GM12878 (cell line): Measurements from ENCODE around the gene MCTP2. TPM values are rescaled to one million over a fixed set of nuclear protein-coding genes. Genes with fewer than 3 reads are reported as not detected.

Experiments
- ATAC-seq: fragments of 200-7000 bp; cut with Tn5 transposase; 3 replicates; pipeline ENCODE4 v1.9.1; 2020; ENCODE audit warnings: mild to moderate bottlenecking, moderate library complexity
- BruUV-seq: library from RNA; stranded (reverse); fragments of 400-500 nt; replicated peaks from 2 replicates; lab custom pipeline; 2021; lab: Mats Ljungman, UMichigan
- CTCF ChIA-PET: fragments of 300-600 bp; sonication (Branson Sonifier 250); formaldehyde crosslinking; extraction: SDS; loops from one replicate; lab custom pipeline; 2021; ENCODE audit warnings: inconsistent platforms; lab: Yijun Ruan, JAX
- POLR2A ChIA-PET: fragments of 350-600 bp; formaldehyde crosslinking; extraction: SDS; loops from one replicate; lab custom pipeline; 2021; ENCODE audit warnings: inconsistent platforms; lab: Charles Lee
- RAD21 ChIA-PET: fragments of 300-600 bp; sonication (Branson Sonifier 250); formaldehyde crosslinking; loops from one replicate; lab custom pipeline; 2023; ENCODE audit warnings: antibody characterized with exemption; ENCODE audit not compliant: unreplicated experiment; lab: Charles Lee
- SMC1A ChIA-PET: fragments of 300-600 bp; sonication (Branson Sonifier 250); formaldehyde crosslinking; loops from one replicate; lab custom pipeline; 2023; ENCODE audit not compliant: unreplicated experiment, uncharacterized antibody; lab: Charles Lee
- DNase-seq: peaks from one replicate; pipeline ENCODE4 v3.0.0-alpha.2; 2011; ENCODE audit warnings: low read depth, low spot score
- FAIRE-seq: peaks from 3 replicates; lab custom pipeline; 2011; peaks lifted over from hg19 to GRCh38; lab: Jason Lieb, UNC
- H2AFZ ChIP-seq: 2 replicates; pipeline ENCODE4 v1.6.0; 2011; ENCODE audit warnings: low read depth, low read length, control low read depth; ENCODE audit not compliant: control insufficient read depth
- H3K27ac ChIP-seq: 2 replicates; pipeline ENCODE4 v1.5.1; 2011; ENCODE audit warnings: control low read depth; ENCODE audit not compliant: control insufficient read depth, insufficient read depth
- H3K27me3 ChIP-seq, 2 experiments: replicated peaks in 1 of 2; 2 replicates each; pipeline versions ENCODE4 v1.6.0 to v1.6.1; 2011; ENCODE audit warnings: low read length in 1 of 2; ENCODE audit not compliant: control insufficient read depth in 2 of 2, insufficient read depth in 2 of 2
- H3K36me3 ChIP-seq, 2 experiments: 2 replicates each; pipeline ENCODE4 v1.5.1; 2011; ENCODE audit warnings: low read length in 1 of 2; ENCODE audit not compliant: control insufficient read depth in 2 of 2, insufficient read depth in 2 of 2
- H3K4me1 ChIP-seq: 2 replicates; pipeline ENCODE4 v1.6.1; 2011; ENCODE audit warnings: mild to moderate bottlenecking, low read length, moderate library complexity, mixed read lengths; ENCODE audit not compliant: control insufficient read depth, insufficient read depth
- H3K4me2 ChIP-seq: 2 replicates; pipeline ENCODE4 v1.6.0; 2011; ENCODE audit warnings: control low read depth; ENCODE audit not compliant: control insufficient read depth, insufficient read depth
- H3K4me3 ChIP-seq: fragments of 200-600 bp; sonication (generic); 2 replicates; pipeline ENCODE4 v1.5.1; 2016
- H3K79me2 ChIP-seq: 2 replicates; pipeline ENCODE4 v1.6.0; 2011; ENCODE audit warnings: low read length; ENCODE audit not compliant: control insufficient read depth, insufficient read depth
- H3K9ac ChIP-seq: 2 replicates; pipeline ENCODE4 v1.8.0; 2011; ENCODE audit warnings: low read length, control low read depth, mixed read lengths; ENCODE audit not compliant: control insufficient read depth, insufficient read depth
- H3K9me3 ChIP-seq: replicated peaks from 3 replicates; pipeline ENCODE4 v1.5.1; 2011; ENCODE audit warnings: mild to moderate bottlenecking, low read length; ENCODE audit not compliant: control insufficient read depth, insufficient read depth
- H4K20me1 ChIP-seq: 2 replicates; pipeline ENCODE4 v1.6.0; 2011; ENCODE audit not compliant: control insufficient read depth, insufficient read depth
- CBFB ChIP-seq: IDR thresholded peaks from 2 replicates; pipeline ENCODE4 v1.6.1; 2016; ENCODE audit warnings: antibody characterized with exemption, low read depth
- CTCF ChIP-seq, 3 experiments: IDR thresholded peaks in 2 of 3; conservative IDR thresholded peaks in 1 of 3; 2 replicates each; pipeline ENCODE4 v1.5.1; 2011; ENCODE audit warnings: low read depth in 3 of 3, low read length in 3 of 3, mild to moderate bottlenecking in 3 of 3, control low read depth in 2 of 3, moderate library complexity in 2 of 3, inconsistent platforms in 1 of 3, mixed read lengths in 1 of 3; ENCODE audit not compliant: control insufficient read depth in 2 of 3, insufficient read depth in 1 of 3; ENCODE audit errors: extremely low read depth in 1 of 3
- EGR1 ChIP-seq, 2 experiments: IDR thresholded peaks; 1 replicate in 1 of 2; 2 replicates in 1 of 2; pipeline ENCODE4 v1.6.1; 2011 to 2012; ENCODE audit warnings: low read depth in 2 of 2, low read length in 2 of 2, borderline replicate concordance in 1 of 2, mild to moderate bottlenecking in 1 of 2, moderate library complexity in 1 of 2
- IKZF1 ChIP-seq: fragments of 450-650 bp; conservative IDR thresholded peaks from 2 replicates; pipeline ENCODE4 v1.6.1; 2017; ENCODE audit warnings: antibody characterized with exemption, mild to moderate bottlenecking
- KLF5 ChIP-seq: fragments of 450-650 bp; IDR thresholded peaks from 2 replicates; pipeline ENCODE4 v1.6.1; 2014; ENCODE audit warnings: mild to moderate bottlenecking; ENCODE audit not compliant: partially characterized antibody
- LARP7 ChIP-seq: fragments of 450-650 bp; IDR thresholded peaks from 2 replicates; pipeline ENCODE4 v1.6.1; 2017; ENCODE audit warnings: mild to moderate bottlenecking
- MYB ChIP-seq: fragments of 150-350 bp; IDR thresholded peaks from 2 replicates; pipeline ENCODE4 v1.6.1; 2014; ENCODE audit warnings: mild to moderate bottlenecking, low read depth, low read length, borderline replicate concordance
- NFYA ChIP-seq: IDR thresholded peaks from 2 replicates; pipeline ENCODE4 v1.6.1; 2011; ENCODE audit warnings: low read depth, mild to moderate bottlenecking, low read length, improper control_type of control experiment, borderline replicate concordance
- NFYB ChIP-seq: IDR thresholded peaks from 2 replicates; pipeline ENCODE4 v1.6.1; 2011; ENCODE audit warnings: low read depth, mild to moderate bottlenecking, low read length, improper control_type of control experiment, moderate library complexity; ENCODE audit not compliant: insufficient read depth
- RB1 ChIP-seq: fragments of 450-650 bp; formaldehyde crosslinking; IDR thresholded peaks from 2 replicates; pipeline ENCODE4 v1.6.1; 2017; ENCODE audit warnings: mild to moderate bottlenecking, borderline replicate concordance
- ZNF622 ChIP-seq: fragments of 450-650 bp; IDR thresholded peaks from 2 replicates; pipeline ENCODE4 v1.6.1; 2017; ENCODE audit warnings: mild to moderate bottlenecking, inconsistent platforms
- WGBS: methylation state at CpG from one replicate; pipeline ENCODE4 v1.1.6; 2016; ENCODE audit warnings: low lambda C conversion rate; ENCODE audit not compliant: insufficient replicate concordance, insufficient coverage; ENCODE audit errors: missing lambda C conversion rate; 5-methylcytosine and 5-hydroxymethylcytosine counted together
- in situ Hi-C: fragments of 300-500 bp; cut with MboI; formaldehyde crosslinking; loops from 9 replicates; pipeline ENCODE4 v1.14.3; 2018; ENCODE audit warnings: mixed read lengths
- intact Hi-C: fragments of 100-400 bp; cut with micrococcal nuclease; formaldehyde crosslinking; loops from one replicate; pipeline ENCODE4 v1.14.2; 2022; ENCODE audit not compliant: unreplicated experiment
- polyA plus RNA-seq, 11 experiments: library from polyadenylated mRNA; depleted of rRNA in 4 of 11; unstranded in 6 of 11; stranded (reverse) in 5 of 11; fragments of >200 nt; fragmentation: Nextera tagmentation in 4 of 11; fragmentation: Illumina TruSeq in 1 of 11; extraction: Ambion mirVana in 4 of 11; extraction: Trizol in 1 of 11; gene quantifications; 1 replicate in 1 of 11; 2 replicates in 10 of 11; pipeline versions ENCODE4 v1.2.1 to v1.2.3, GENCODE V29; 2011 to 2016; ENCODE audit warnings: inconsistent platforms in 2 of 11, missing spikeins in 2 of 11, low read depth in 1 of 11
- total RNA-seq, 4 experiments: library from RNA; depleted of rRNA in 3 of 4; stranded (reverse); fragments of >200 nt in 3 of 4; fragmentation: Illumina TruSeq in 1 of 4; extraction: Trizol in 1 of 4; gene quantifications; 2 replicates each; pipeline versions ENCODE4 v1.2.1 to v1.2.3, GENCODE V29; 2013 to 2021
- TF ChIP-seq, protein P1 (sequence below): fragments of 450-650 bp; IDR thresholded peaks from 2 replicates; pipeline ENCODE4 v1.6.1; 2017; ENCODE audit warnings: antibody characterized with exemption, mild to moderate bottlenecking, moderate library complexity
- TF ChIP-seq, protein P2 (sequence below): IDR thresholded peaks from 2 replicates; pipeline ENCODE4 v1.6.1; 2011; ENCODE audit warnings: low read depth, mild to moderate bottlenecking, low read length, moderate library complexity, borderline replicate concordance; ENCODE audit errors: extremely low read depth
- TF ChIP-seq, protein P3 (sequence below): IDR thresholded peaks from 2 replicates; pipeline ENCODE4 v1.6.1; 2011; ENCODE audit warnings: low read depth, low read length, improper control_type of control experiment, borderline replicate concordance

The MCTP2 gene
- total and polyA plus RNA-seq, 10 of the 15 experiments (the other 5 are each of a cell fraction or from before 2014, with no cell fraction given): 0.24 to 48.5 (median 0.88) TPM

DNA sequence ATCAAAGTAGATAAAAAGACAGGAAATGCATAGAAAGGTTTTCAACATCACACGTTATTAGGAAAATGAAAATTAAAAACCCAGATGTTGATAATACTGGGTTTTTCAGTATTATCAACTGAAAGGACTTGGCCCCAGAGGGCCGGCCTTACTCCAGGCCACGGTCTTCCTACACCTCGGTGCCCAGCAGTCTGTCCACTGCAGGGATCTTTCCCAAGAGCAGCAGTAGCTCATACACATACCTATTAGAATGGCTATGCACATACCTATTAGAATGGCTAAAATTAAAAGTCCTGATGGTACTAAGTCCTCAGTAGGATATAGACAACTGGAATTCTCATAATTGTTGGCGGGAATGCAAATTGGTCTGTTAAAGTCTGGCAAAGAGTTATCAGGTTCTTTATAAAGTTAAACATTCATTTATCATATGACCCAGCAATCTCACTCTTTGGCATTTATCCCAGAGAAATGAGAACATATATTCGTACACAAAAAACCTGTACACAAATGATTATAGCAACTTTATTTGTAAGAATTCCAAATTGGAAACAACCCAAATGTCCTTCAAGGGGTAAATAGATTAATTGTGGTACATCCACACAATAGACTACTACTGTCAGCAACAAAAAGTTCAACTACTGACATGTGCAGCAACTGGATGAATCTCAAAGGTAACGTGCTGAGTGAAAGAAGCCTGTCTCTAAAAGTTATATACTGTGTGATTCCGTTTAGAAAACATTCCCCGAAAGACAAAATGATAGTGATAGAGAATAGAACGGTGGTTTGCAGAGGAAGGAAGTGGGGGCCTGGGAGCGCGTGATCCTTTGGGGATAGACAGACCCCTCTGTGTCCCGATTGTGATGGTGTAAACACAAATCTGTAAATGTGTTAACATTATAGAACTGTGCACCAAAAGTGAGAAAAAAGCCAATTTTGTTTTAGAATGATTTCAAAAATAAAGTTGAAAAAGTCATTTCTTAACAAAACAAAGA is 62.3 kb downstream of the MCTP2 start:
- no peak overlapping the region for H3K4me3 ChIP-seq
- H3K9me3 ChIP-seq: no peaks in the 10 kb centered on the region; the same call in 2 of the 3 replicates
- in situ Hi-C loops (no loop called here), intact Hi-C loops (no loop called here)
- no peak for FAIRE-seq
- no TSS peak for BruUV-seq
- ChIA-PET CTCF (interaction anchor here (0.9 to 1.5 kb wide), 3 partner anchors 10 to 130 kb away, joined by 3 to 5 read pairs (median 4); no protein-coding TSS in a partner anchor), SMC1A (interaction anchor here (0.8 to 8.8 kb wide), 8 partner anchors 9 to 62 kb away, joined by 3 to 156 read pairs (median 3); partner anchors contain the start of gene MCTP2), RAD21 (interaction anchor here (1.4 kb wide), 1 partner anchor 10 kb away, joined by 4 read pairs; no protein-coding TSS in a partner anchor), POLR2A (interaction anchor here (0.7 kb wide), 1 partner anchor 97 kb away, joined by 7 read pairs; no protein-coding TSS in a partner anchor)
- no peak overlapping the region for H3K9ac ChIP-seq
- WGBS: 31% methylated on average over 13 of the region's 13 CpGs
- H3K79me2 ChIP-seq: no peaks in the 10 kb centered on the region
- H3K4me2 ChIP-seq: no peak overlapping the region
- no peak overlapping the region for H3K27ac ChIP-seq
- no peaks in the 10 kb centered on the region for H3K4me1 ChIP-seq
- H3K27me3 ChIP-seq: no peaks in the 10 kb centered on the region
- no peak overlapping the region for H2AFZ ChIP-seq
- no peaks in the 10 kb centered on the region for H4K20me1 ChIP-seq
- no peak for DNase-seq
- no peaks in the 10 kb centered on the region for H3K36me3 ChIP-seq
- ATAC-seq: no peak
- TF ChIP-seq, protein P1, sequence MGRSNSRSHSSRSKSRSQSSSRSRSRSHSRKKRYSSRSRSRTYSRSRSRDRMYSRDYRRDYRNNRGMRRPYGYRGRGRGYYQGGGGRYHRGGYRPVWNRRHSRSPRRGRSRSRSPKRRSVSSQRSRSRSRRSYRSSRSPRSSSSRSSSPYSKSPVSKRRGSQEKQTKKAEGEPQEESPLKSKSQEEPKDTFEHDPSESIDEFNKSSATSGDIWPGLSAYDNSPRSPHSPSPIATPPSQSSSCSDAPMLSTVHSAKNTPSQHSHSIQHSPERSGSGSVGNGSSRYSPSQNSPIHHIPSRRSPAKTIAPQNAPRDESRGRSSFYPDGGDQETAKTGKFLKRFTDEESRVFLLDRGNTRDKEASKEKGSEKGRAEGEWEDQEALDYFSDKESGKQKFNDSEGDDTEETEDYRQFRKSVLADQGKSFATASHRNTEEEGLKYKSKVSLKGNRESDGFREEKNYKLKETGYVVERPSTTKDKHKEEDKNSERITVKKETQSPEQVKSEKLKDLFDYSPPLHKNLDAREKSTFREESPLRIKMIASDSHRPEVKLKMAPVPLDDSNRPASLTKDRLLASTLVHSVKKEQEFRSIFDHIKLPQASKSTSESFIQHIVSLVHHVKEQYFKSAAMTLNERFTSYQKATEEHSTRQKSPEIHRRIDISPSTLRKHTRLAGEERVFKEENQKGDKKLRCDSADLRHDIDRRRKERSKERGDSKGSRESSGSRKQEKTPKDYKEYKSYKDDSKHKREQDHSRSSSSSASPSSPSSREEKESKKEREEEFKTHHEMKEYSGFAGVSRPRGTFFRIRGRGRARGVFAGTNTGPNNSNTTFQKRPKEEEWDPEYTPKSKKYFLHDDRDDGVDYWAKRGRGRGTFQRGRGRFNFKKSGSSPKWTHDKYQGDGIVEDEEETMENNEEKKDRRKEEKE: no peak
- TF ChIP-seq NFYA: no peak
- TF ChIP-seq CBFB: no peak
- TF ChIP-seq, protein P2, sequence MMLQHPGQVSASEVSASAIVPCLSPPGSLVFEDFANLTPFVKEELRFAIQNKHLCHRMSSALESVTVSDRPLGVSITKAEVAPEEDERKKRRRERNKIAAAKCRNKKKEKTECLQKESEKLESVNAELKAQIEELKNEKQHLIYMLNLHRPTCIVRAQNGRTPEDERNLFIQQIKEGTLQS: no peak
- TF ChIP-seq RB1: no peak
- TF ChIP-seq ZNF622: no peak
- TF ChIP-seq IKZF1: no peak
- no peak for TF ChIP-seq KLF5
- TF ChIP-seq, protein P3, sequence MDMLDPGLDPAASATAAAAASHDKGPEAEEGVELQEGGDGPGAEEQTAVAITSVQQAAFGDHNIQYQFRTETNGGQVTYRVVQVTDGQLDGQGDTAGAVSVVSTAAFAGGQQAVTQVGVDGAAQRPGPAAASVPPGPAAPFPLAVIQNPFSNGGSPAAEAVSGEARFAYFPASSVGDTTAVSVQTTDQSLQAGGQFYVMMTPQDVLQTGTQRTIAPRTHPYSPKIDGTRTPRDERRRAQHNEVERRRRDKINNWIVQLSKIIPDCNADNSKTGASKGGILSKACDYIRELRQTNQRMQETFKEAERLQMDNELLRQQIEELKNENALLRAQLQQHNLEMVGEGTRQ: no peak
- TF ChIP-seq LARP7: no peak
- no peak for TF ChIP-seq EGR1 (IDR thresholded peaks at IDR 0.05; ENCODE audit: borderline replicate concordance in 1 of 2, low read depth in 2 of 2, low read length in 2 of 2)
- no peak for TF ChIP-seq CTCF (IDR thresholded peaks at IDR 0.05 in 2 of 3, conservative IDR thresholded peaks at IDR 0.05 in 1 of 3; ENCODE audit: control insufficient read depth in 2 of 3, extremely low read depth in 1 of 3, insufficient read depth in 1 of 3, low read depth in 3 of 3, low read length in 3 of 3)
- no peak for TF ChIP-seq NFYB
- TF ChIP-seq MYB: no peak
